ENCODE results near the gene RBCK1.
A peak's percentile ranks its signal among the peaks of the same experiment; 100 is the strongest.

RBCK1 gene

DNA sequence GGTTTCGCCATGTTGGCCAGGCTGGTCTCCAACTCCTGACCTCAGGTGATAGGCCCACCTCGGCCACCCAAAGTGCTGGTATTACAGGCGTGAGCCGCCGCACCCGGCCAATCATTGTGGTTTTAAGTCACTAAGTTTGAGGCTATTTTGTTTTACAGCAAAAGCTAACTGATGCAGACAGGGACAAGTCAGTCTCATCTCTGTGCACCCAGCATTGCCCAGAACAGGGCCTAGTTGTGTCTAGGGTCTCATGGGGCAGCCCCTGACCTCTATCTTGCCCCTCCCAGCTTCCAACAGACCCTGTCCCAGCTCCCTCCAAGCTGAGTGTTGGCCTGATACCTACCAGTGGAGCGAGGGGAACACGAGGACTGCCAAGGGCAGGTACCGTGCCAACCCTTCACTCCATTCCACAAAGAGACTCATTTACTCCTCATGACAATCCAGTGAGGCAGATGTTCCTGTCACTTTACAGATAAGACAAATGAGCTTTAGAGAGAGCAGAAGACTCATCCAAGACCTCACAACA is 8.9 kb upstream of the RBCK1 start:
- DNase-seq (ENCODE audit: low read depth): no peak

DNA sequence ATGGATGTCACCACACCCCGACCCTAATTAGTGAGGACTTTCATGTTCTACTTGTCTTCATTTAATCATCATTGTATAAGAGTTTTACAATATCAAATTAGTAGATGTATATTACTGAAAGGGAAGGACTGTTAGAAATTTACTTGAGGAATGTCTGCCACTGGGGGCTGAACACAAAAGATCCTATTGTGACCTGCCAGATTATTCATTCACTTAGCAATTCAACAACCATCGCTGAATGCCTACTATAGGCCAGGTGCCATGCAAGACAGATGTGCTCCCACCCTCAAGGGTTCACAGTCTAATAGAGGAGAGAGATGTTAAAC is 8.0 kb upstream of the RBCK1 start:
- no peak for DNase-seq (ENCODE audit: low read depth)

DNA sequence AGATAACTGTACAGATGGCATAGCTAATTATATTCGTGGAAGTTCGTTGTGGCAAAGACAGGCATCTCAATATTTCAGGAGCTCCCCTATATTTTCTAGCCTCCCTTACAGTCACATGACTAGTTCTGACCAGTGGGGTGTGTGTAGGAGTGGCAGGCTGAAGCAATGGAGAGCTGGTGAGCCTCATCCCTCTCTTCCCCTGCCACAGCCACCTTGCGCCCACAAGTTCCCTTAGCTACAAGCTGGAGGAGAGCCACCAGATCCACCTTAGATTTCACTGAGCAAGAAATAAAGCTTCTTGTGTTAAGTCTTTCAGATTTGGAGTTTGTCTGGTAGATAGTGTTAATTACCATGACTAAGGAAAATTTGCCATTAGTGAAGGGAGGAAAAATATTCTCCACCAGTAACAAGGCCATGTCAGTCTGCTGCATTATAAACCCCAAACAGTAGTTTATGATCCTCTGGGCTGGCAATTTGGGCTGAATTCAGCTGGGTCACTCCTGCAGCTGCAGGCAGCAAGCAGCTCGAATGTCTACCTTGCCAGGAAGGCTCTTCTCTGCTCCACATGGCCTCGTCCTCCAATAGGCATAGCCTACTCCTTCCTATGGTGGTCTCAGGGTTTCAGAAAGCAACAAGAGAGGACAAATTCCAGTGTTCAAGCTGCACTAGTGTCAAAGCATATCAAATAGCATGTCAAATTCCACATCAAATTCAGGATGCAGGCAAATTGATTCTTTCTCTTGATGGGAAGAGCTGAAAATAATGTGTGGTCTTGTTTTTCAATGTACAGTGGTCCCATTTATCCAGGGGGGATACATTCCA is 7.4 kb upstream of the RBCK1 start:
- DNase-seq (ENCODE audit: low read depth): no peak

DNA sequence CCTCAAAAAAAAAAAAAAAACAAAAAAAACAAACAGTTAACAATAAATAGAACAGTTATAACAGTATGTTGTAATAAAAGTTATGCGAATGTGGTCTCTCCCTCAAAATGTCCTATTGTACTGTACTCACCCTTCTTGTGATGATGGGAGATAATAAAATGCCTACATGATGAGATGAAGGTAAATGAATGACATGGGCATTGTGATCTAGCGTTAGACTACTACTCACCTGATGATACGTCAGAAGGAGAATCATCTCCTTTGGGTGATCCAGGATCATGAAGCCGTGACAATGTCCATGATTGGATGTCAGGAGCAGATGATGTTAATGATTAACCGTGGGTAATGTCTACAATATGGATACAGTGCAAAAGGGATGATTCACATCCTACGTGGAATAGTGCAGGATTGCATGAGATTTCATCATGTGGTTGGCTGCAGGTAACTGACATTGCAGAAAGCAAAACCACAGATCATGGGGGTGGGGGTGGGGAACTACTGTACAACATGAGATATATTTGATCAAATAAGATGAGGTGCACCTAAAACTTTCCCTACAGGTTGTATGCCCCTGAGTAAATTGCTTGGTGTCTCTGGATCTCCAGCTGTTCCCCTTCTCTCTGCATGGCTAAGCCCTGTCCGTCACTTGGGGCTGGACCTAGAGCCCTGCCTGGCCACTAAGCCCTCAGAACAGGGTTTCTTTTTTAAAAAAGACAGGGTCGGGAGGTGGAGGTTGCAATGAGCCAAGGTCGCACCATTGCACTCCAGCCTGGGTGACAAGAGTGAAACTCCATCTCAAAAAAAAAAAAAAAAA is 6.2 kb upstream of the RBCK1 start:
- DNase-seq (ENCODE audit: low read depth): no peak

DNA sequence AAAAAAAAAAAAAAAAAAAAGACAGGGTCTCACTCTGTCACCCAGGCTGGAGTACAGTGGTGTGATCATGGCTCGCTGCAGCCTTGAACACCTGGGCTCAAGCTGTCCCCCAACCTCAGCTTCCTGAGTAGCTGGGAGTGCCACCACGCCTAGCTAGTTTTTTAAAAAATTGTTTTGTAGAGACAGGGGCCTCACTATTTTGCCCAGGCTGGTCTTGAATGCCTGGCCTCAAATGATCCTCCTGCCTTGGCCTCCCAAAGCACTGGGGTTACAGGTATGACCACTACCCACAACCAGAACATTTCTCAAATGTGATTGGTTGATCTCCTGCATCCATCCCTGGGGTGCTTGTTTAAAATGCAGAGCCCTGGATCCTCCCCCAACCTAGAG is 5.6 kb upstream of the RBCK1 start:
- no peak for DNase-seq (ENCODE audit: low read depth)

DNA sequence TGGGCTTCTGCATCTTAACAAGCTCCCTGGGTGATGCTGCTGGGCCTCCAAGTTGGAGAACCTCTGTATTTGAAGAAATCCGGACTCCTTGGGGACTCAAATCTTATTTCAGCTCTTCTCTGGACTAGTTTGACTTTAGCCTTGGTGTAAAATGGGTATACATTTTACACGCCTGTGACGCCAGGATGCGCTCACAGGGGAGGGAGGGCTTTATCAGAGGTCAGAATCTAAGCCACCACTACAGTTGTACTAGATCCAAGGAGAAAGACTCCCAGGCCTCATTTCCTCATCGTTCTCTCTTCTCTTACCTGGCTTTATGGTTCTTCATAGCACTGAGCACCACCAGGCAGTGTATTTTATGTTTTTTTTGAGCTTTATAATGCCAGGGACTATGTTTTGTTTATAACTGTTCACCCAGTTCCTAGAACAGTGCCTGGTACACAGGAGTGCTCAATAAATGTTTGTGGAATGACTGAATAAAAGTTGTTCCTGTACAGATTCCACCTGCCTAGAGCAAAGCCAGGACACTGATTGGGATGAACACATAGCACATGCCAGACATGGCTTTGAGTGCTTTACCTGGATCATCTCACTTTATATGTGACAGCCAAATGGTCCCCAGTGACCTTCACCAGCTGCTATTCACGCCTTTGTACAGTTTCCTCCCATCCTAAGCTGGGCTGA is 5.1 kb upstream of the RBCK1 start:
- no peak for DNase-seq (ENCODE audit: low read depth)

DNA sequence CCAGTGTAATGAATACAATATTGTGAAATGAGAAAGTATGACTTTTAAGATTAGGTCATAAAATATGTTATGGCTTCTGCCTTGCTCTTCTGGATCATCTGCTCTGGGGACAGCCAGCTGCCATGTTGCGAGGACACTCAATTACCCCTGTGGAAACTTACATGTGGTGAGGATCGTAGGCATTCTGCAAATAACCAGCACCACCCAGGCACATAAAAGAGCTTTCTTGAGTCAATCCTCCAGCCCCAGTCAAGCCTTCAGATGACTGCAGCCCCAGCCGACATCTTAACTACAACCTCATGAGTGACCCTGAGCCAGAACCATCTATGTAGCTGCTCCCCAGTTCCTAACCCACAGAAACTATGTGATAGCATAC is 4.5 kb upstream of the RBCK1 start:
- DNase-seq (ENCODE audit: low read depth): no peak

DNA sequence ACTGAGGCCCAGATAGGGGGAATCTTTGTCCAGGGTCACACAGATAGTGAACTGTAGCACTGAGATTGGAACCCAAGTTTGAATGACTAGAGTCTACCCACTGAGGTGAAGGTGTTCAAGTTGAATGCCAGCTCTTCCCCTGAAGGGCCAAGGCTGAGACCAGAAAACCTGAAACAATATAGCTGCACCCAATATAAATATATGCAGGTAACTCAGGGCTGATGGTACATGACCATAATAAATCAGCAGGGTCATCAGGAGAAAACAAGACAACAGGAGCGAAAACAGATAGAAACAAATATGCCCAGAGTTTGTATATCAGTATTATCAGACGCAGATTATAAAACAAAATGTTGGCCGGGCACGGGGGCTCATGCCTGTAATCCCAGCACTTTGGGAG is 4.0 kb upstream of the RBCK1 start:
- no peak for DNase-seq (ENCODE audit: low read depth)

DNA sequence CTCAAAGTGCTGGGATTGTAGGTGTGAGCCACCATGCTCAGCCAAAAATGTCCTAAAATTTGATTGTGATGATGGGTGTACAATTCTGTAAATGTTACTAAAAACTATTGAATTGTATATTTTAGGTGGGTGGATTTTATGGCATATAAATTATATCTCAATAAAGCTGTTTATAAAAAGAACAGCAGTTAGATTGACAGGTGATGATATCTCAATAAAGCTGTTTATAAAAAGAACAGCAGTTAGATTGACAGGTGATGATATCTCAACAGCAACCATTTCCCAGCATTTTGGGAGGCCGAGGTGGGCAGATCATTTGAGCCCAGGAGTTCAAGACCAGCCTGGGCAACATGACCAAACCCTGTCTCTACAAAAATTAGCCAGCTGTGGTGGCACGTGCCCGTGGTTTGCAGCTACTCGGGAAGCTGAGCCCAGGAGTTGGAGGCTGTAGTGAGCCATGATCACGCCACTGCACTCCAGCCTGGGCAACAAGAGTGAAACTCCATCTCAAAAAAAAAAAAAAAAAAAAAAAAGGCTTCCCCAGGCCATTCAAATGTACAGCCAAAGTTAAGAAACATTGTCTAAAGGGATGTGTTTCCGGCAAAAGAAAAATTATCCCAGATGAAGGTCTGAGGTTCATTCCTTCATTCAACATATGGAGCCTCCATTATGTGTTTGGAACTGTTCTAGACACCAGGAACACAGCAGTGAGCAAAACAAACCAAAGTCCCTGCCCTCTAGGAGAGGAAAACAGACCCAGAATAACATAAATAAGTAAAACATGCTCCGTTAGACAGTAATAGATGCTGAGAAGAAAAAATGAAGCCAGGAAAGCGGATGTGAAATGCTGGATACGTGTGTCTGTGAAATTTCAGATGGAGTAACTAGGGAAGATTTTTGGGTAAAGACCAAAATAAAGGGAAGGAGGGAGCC is 1.6 kb upstream of the RBCK1 start:
- DNase-seq (ENCODE audit: low read depth): no peak

DNA sequence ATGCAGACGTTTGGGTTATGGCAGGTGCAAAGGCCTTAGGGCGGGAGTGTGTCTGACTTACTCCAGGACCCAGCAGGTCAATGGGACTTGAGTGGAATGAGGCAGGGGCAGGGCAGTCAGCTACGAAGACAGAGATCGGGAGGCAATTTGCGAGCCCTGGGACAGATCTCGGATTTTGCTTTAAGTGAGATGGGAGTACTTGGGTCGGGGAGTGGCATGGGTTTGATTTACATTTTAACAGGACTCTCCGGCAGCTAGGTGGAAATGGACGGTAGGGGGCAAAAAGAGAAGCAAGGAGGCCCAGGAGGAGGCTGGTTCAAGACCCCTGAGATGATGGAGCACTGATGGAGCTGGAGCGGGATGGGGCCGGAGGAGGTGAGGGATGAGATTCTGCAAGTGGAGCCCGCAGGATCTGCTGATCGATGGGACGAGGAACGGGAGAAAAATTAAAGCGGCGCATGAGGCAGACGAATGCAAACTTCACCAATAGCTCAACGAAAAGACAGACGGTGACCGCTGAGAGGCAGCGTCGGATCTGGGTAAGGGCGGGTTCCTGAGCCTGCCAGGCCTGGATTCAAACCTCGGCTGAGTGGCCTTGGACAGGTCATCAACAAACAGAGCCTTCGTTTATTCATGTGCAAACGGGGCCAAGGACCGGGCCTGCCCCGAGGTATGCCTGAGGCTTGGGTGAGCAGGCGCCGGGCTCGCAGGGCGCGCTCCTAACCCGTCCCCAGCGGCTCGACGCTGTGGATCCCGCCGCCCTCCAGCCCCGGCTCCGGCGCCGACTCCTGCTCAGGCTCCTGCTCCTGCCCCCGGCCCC is 756 bp upstream of the RBCK1 start:
- DNase-seq (ENCODE audit: low read depth): peak; percentile 63

DNA sequence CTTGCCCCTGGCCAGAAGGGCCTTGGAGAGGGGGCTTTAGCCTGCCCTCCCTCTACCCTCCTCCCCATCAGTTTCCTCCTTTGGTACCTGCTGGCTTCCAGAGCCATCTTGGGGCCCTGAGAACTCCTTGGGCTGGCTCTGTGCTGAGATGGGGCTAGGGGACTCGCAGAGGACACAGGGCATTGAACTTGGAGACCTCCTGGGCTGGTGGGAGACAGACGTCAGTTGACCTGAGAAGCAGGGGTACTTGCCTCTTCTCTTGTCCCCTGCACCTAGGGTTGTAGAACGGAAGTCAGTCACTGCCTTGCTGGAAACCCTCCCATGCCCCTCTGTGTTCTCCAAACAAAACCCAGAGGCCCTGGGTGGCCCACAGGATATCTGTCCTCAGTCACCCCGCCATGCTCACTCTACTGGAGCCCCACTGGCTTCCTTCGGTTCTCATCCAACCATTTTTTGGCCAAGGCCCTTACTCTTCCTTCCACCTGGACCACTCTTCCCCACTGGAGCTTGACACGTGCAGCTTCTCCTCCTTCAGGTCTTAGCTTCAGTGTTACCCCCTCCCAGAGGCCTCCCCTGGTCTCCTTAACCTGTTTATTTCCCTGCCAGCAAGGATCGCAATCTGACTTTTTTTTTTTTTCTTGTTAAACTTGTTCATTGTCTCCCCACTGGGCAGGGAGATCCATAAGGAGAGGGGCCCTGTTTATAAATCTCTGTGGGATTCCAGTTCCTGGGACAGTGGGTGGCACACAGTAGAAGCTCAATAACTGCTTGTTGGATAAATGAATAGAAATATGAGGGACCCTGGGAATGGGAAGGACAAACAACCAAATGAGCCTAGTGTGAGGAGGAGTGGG is 971 bp downstream of the RBCK1 start:
- DNase-seq (ENCODE audit: low read depth): no peak

DNA sequence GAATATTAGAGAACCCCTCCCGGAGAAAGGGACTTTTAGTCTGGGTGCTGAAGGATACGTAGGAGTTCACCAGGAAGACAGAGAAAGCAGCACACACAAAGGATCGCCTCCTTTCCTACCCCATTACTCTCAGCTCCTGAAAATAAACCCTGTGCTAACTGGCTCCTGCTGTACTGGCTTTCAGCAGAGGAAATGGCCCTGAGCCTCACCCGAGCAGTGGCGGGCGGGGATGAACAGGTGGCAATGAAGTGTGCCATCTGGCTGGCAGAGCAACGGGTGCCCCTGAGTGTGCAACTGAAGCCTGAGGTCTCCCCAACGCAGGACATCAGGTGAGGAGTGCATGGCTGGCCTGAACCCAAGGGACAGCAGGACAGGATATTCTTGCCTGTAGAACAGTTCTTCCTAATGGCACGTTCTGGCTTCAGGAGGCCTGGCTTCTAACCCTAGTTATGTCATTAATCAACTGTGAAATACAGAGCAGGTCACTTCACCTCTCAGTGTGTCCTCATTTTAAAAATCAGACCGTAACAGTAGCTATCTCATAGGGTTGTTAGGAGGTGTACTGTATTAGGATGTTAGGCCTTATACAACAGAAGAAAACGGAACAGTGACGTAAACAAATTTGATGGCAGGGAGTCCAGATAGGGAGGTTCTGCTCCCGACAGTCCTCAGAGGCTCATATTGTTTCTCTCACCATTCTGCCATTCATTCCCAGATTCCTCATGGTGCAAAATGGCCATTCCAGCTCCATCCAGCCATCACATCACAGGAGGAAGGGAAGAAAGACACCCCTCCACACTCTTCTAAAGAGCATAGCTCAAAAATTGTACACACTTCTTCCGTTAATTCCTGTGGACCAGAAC is 1.8 kb downstream of the RBCK1 start:
- DNase-seq (ENCODE audit: low read depth): no peak

DNA sequence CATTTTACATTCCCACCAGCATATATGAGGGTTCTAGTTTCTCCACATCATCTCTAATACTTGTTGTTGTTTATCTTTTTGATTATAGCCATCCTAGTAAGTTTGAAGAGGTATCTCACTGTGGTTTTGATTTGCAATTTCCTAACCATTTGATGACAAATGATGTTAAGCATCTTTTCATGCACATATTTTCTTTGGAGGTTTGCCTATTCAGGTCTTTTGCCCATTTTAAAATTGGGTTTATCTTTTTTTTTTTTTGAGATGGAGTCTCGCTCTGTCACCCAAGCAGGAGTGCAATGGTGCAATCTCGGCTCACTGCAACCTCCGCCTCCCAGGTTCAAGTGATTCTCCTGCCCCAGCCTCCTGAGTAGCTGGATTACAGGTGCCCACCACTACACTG is 4.0 kb downstream of the RBCK1 start:
- no peak for DNase-seq (ENCODE audit: low read depth)

DNA sequence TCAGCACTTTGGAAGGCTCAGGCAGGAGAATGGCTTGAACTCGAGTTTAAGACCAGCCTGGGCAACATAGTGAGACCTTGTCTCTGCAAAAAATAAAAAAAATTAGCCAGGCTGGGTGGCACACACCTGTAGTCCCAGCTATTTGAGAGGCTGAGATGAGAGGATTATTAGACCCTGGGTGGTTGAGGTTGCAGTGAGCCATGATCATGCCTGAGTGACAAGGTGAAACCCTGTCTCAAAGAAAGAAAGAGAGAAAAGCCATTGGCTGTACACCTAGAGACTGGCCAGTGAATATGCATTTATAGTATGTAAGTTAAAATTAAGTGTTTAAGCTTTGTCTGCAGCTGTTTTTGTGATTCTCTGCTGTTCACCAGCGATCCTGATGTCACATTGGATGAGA is 6.1 kb downstream of the RBCK1 start:
- no peak for DNase-seq (ENCODE audit: low read depth)

DNA sequence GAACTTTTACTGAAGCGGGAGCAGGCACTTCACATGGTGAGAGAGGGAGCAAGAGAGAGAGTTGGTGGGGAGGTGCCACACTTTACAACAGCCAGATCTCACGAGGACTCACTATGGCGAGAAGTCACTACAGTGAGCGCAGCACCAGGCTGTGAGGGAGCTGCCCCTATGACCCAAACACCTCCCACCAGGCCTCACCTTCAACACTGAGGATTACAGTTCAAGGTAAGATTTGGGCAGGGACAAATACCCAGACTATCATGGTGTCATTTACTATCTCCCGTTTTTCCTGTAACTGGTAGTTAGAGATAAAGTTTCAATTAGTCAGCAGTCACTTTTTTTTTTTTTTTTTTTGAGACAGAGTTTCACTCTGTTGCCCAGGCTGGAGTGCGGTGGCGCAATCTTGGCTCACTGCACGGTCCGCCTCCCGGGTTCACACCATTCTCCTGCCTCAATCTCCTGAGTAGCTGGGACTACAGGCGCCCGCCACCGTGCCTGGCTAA is 7.8 kb downstream of the RBCK1 start:
- DNase-seq (ENCODE audit: low read depth): no peak

DNA sequence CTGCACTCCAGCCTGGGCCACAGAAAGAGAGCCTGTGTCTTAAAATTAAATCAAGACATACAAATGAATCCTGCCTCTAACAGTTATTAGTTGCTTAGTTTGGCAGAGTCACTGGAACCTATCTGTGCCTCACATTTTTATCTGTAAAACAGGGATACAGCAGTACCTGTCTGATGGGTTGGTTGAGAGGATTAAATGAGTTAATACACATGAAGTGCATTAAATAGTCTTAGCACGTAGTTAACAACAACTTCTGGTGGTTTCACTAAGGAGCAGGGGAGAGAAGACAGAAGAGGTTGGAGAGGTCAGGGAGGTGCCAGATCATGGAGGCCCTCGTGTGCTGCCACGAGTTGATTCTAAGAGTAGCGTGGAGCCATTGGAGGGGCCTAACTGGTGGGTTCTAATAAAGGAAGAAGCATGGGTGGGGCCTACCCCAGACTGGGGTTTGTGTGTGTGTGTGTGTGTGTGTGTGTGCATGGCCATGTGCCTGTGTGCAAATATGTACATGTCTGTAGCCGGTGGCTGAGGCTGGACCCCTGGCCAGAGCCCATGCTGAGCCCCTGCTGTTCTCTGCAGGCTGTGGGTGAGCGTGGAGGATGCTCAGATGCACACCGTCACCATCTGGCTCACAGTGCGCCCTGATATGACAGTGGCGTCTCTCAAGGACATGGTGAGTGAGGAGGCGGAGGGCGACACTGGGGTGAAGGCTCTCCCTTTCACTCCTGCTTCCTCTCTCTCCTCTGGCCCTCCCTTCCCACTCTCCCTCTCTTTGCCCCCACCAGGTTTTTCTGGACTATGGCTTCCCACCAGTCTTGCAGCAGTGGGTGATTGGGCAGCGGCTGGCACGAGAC is 9.1 kb downstream of the RBCK1 start:
- no peak for DNase-seq (ENCODE audit: low read depth)

DNA sequence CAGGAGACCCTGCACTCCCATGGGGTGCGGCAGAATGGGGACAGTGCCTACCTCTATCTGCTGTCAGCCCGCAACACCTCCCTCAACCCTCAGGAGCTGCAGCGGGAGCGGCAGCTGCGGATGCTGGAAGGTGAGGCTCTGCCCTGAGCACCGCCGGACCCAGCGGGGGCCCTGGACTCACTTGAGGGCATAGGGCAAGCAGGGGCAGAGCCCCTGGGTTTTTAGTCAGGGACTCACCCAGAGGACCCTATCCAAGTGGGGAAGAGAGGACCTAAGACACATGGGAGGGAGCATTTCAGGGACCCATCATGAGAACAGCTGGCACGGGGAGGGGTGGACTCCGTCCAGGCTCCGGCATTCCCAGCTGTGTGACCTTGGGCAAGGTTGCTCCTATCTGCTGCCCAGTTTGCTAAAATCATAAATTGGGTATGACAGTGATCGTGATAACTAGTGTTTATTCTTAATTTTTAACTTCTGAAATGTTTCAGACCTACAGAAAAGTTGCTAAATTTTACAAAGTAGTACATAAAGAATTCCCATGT is 9.8 kb downstream of the RBCK1 start:
- no peak for DNase-seq (ENCODE audit: low read depth)
